GM12801 (cell line): ENCODE data around the gene FCN2.

ENCODE experiments used
- CTCF ChIP-seq: IDR thresholded peaks from one replicate; pipeline ENCODE4 v1.5.1; 2011; ENCODE audit warnings: control low read depth; ENCODE audit not compliant: insufficient read length; ENCODE audit errors: extremely low read depth

FCN2 gene

DNA sequence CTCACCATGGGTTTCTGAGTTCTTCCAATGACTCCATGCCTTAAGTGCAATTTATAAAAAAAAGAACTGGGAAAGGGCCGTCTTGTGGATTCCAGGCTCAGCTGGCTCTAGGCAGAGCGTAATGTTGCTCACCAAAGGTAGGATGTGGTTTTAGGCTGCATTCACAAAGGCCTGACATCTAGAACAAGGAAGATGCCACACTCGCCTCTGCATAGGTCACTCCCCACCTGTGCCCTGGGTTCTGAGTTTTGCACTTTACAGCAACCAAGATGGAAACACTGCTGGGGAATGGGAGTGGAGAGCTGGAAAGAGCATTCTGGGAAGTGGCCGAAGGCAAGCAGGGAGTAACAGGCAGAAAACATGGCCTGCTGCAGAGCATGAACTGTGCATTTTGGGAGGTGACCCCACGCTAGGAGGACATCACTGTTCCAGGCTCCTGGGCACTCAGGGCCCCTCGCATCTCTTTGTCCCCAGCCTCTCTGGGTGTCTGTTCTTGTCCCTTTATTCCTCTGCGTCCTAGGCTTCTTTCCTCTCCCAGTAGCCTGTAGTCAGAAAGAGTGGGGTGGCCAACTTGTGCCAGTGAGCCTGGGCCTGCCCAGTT is 12.3 kb downstream of the FCN2 start:
- no peak for TF ChIP-seq CTCF

GRCh38 chr9:134894136-134894860 is 13.7 kb downstream of the FCN2 start:
- TF ChIP-seq CTCF: no peak

- TF ChIP-seq CTCF: no peak
Observed at GRCh38 chr9:134895097-134895496, 14.5 kb downstream of the FCN2 start.

DNA sequence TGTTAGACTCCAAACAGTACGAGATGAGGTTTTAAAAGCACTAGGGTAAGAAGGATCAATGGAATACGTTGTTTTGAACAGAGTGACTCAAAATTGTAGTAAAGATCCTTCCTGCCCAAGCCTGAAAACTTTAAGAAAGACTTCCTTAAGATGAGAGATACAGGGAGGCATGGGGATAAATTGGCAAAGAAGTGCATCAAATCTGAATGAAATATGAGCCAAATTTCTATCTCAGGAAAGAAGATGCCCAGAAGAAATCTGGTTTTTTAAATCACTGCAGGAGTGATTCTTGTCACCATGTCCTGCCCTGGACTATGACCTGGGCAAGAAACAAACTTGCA is 14.9 kb downstream of the FCN2 start:
- TF ChIP-seq CTCF: no peak

- no peak for TF ChIP-seq CTCF
Observed at GRCh38 chr9:134895908-134896833, 15.6 kb downstream of the FCN2 start.

- TF ChIP-seq CTCF: no peak
Observed at GRCh38 chr9:134896834-134897583, 16.4 kb downstream of the FCN2 start.
